ENCODE measurements around the gene ARMC2.
"Not testable (repeated sequence)": the region's sequence is repeated elsewhere in the genome, so short reads cannot be mapped to it uniquely, and the experiment has no call there.

The ARMC2 gene

GRCh38 chr6:108966855-108967755 lies 118.9 kb downstream of the ARMC2 start:
- no peak for TF ChIP-seq CTCF (conservative IDR thresholded peaks at IDR 0.05; ENCODE audit: low read depth, low read length)
- peak; percentile 13 for DNase-seq (ENCODE audit: low read depth)
- no peak overlapping the region for H3K4me3 ChIP-seq (ENCODE audit: low read length)

GRCh38 chr6:108968325-108969316 lies 120.4 kb downstream of the ARMC2 start:
- no peak overlapping the region for H3K4me3 ChIP-seq (ENCODE audit: low read length)
- DNase-seq (ENCODE audit: low read depth): no peak
- TF ChIP-seq CTCF (conservative IDR thresholded peaks at IDR 0.05; ENCODE audit: low read depth, low read length): no peak

- no peak for DNase-seq (ENCODE audit: low read depth)
- no peak for TF ChIP-seq CTCF (conservative IDR thresholded peaks at IDR 0.05; ENCODE audit: low read depth, low read length)
- no peak overlapping the region for H3K4me3 ChIP-seq (ENCODE audit: low read length)
These were observed 121.6 kb downstream of the ARMC2 start for GRCh38 chr6:108969776-108970175.

DNA sequence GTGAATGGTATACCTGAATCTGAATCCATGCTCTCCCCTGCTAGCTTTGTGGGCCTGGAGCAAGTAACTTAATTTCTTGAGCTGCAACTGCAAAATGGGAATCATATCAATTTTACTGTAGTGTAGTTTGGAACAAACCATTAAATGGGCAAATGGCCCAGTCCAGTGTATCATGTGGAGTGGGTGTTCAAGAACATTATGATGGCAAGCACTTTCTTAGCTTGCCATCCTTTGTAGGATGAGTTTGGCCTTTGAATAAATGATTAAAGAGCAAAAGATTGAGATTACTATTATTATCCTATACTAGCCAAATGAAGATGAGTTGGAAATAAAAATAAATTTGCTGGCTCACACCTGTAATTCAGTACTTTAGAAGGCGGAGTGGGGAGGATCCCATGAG lies 126.0 kb downstream of the ARMC2 start:
- DNase-seq (ENCODE audit: low read depth): no peak
- TF ChIP-seq CTCF (conservative IDR thresholded peaks at IDR 0.05; ENCODE audit: low read depth, low read length): no peak
- no peak overlapping the region for H3K4me3 ChIP-seq (ENCODE audit: low read length)

GRCh38 chr6:108978638-108979037 lies 130.4 kb downstream of the ARMC2 start:
- not testable (repeated sequence) for DNase-seq (ENCODE audit: low read depth)

GRCh38 chr6:108982154-108983113 lies 134.2 kb downstream of the ARMC2 start:
- no peak for DNase-seq (ENCODE audit: low read depth)
- TF ChIP-seq CTCF (conservative IDR thresholded peaks at IDR 0.05; ENCODE audit: low read depth, low read length): no peak
- H3K4me3 ChIP-seq (ENCODE audit: low read length): no peak overlapping the region

More at GRCh38 chr6:108978638-108979037, 130.4 kb downstream of the ARMC2 start:
- H3K4me3 ChIP-seq (ENCODE audit: low read length): not testable (repeated sequence)

Data from retinal pigment epithelial cell (primary cell).